Vagina (tissue), 2 donors: ENCODE results near the gene TAF3. TPM values are rescaled to one million over a fixed set of nuclear protein-coding genes. Genes with fewer than 3 reads are reported as not detected.

Experiments used
- DNase-seq, 2 donors: peaks; one replicate each; pipeline ENCODE4 v3.0.0-alpha.2; 2017; ENCODE audit errors: extremely low spot score in 2 of 2
- H3K27ac ChIP-seq: fragments of 200-600 bp; sonication (generic); one replicate; pipeline ENCODE4 v1.5.1; 2019
- H3K27me3 ChIP-seq: fragments of 200-600 bp; sonication (generic); one replicate; pipeline ENCODE4 v1.5.1; 2019
- H3K36me3 ChIP-seq, 2 donors: fragments of 200-600 bp; sonication (generic); one replicate each; pipeline ENCODE4 v1.5.1; 2017 to 2019
- H3K4me1 ChIP-seq: fragments of 200-600 bp; sonication (generic); one replicate; pipeline ENCODE4 v1.5.1; 2019
- H3K4me3 ChIP-seq, 2 donors: fragments of 200-600 bp; sonication (generic); 1 replicate in 1 of 2; 2 replicates in 1 of 2; pipeline ENCODE4 v1.5.1; 2016 to 2019
- H3K9me3 ChIP-seq: fragments of 200-600 bp; sonication (generic); one replicate; pipeline ENCODE4 v1.5.1; 2019
- CTCF ChIP-seq, 3 experiments: fragments of 450-650 bp in 2 of 3; fragments of 200-600 bp in 1 of 3; sonication (generic) in 1 of 3; IDR thresholded peaks; one replicate each; pipeline ENCODE4 v1.5.1; 2017 to 2019; ENCODE audit warnings: antibody characterized with exemption in 3 of 3, mild to moderate bottlenecking in 2 of 3, moderate library complexity in 2 of 3
- POLR2A ChIP-seq, 2 donors: fragments of 450-650 bp; IDR thresholded peaks; one replicate each; pipeline ENCODE4 v1.6.1; 2017; ENCODE audit warnings: antibody characterized with exemption in 2 of 2, mild to moderate bottlenecking in 2 of 2, moderate library complexity in 2 of 2
- POLR2AphosphoS5 ChIP-seq, 2 donors: sonication (generic); formaldehyde crosslinking; IDR thresholded peaks; one replicate each; pipeline ENCODE4 v1.9.0; 2017; ENCODE audit warnings: antibody characterized with exemption in 2 of 2, mild to moderate bottlenecking in 2 of 2, low read depth in 1 of 2; ENCODE audit not compliant: insufficient read depth in 1 of 2
- intact Hi-C: fragments of 100-400 bp; cut with DNase I; formaldehyde crosslinking; loops from one replicate; pipeline ENCODE4 v1.15.1; 2023
- total RNA-seq: library from RNA; depleted of rRNA; stranded (reverse); fragments of >200 nt; gene quantifications from one replicate; pipeline ENCODE4 v1.2.3, GENCODE V29; 2016

TAF3 gene
- total RNA-seq, 1 donor from 2014 or later = 9.8 TPM

DNA sequence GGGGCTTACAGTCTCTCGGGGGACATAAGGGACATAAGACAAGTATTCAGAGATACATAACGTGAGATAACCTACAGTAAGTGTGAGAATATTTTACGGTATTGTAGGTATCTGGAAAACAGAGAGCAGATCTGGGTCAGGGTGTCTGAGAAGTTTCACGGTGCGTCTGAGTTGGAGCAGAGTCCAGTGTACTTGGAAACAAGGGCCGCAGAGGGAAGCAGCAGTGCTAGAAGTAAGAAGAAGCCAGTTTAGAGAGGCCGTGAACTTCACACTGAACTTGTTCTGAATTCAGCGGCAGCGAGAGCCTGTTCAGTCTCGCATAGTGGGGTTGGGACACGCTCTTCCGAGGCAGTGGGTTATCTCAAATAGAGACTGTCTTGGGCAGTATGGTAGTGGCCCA lies 85.5 kb downstream of the TAF3 start:
- TF ChIP-seq CTCF (IDR thresholded peaks at IDR 0.05) (no peak), POLR2A (IDR thresholded peaks at IDR 0.05) (no peak), POLR2AphosphoS5 (IDR thresholded peaks at IDR 0.05; ENCODE audit: insufficient read depth in 1 of 2, low read depth in 1 of 2) (no peak)
- Histone ChIP-seq H3K9me3 (no peaks in the 10 kb centered on the region), H3K4me1 (no peaks in the 10 kb centered on the region), H3K27ac (no peak overlapping the region), H3K36me3 (no peaks in the 10 kb centered on the region), H3K4me3 (no peak overlapping the region), H3K27me3 (no peaks in the 10 kb centered on the region)
- DNase-seq = no peak
- intact Hi-C loops = no loop called here

GRCh38 chr10:7906128-7906527 lies 87.8 kb downstream of the TAF3 start:
- Histone ChIP-seq H3K4me1 (no peaks in the 10 kb centered on the region), H3K9me3 (no peaks in the 10 kb centered on the region), H3K4me3 (no peak overlapping the region), H3K27me3 (no peaks in the 10 kb centered on the region), H3K36me3 (no peaks in the 10 kb centered on the region), H3K27ac (no peak overlapping the region)
- no peak for TF ChIP-seq POLR2AphosphoS5 (IDR thresholded peaks at IDR 0.05; ENCODE audit: insufficient read depth in 1 of 2, low read depth in 1 of 2)
- TF ChIP-seq CTCF (IDR thresholded peaks at IDR 0.05) = no peak
- no peak for TF ChIP-seq POLR2A (IDR thresholded peaks at IDR 0.05)
- DNase-seq = no peak
- intact Hi-C loops = no loop called here

- TF ChIP-seq POLR2AphosphoS5 (IDR thresholded peaks at IDR 0.05; ENCODE audit: insufficient read depth in 1 of 2, low read depth in 1 of 2) = no peak
- Histone ChIP-seq H3K4me1 (no peaks in the 10 kb centered on the region), H3K36me3 (no peaks in the 10 kb centered on the region), H3K9me3 (no peaks in the 10 kb centered on the region), H3K4me3 (no peak overlapping the region), H3K27me3 (no peaks in the 10 kb centered on the region), H3K27ac (no peak overlapping the region)
- DNase-seq = no peak
- intact Hi-C loops = no loop called here
Observed at GRCh38 chr10:7908541-7909210, 90.4 kb downstream of the TAF3 start.

GRCh38 chr10:7913126-7913872 lies 95.0 kb downstream of the TAF3 start:
- Histone ChIP-seq H3K27ac (no peak overlapping the region), H3K4me1 (no peaks in the 10 kb centered on the region), H3K4me3 (no peak overlapping the region), H3K36me3 (no peaks in the 10 kb centered on the region), H3K9me3 (no peaks in the 10 kb centered on the region), H3K27me3 (no peaks in the 10 kb centered on the region)
- no peak for DNase-seq
- intact Hi-C loops = no loop called here
- TF ChIP-seq CTCF (IDR thresholded peaks at IDR 0.05) (no peak), POLR2A (IDR thresholded peaks at IDR 0.05) (no peak), POLR2AphosphoS5 (IDR thresholded peaks at IDR 0.05; ENCODE audit: insufficient read depth in 1 of 2, low read depth in 1 of 2) (no peak)

DNA sequence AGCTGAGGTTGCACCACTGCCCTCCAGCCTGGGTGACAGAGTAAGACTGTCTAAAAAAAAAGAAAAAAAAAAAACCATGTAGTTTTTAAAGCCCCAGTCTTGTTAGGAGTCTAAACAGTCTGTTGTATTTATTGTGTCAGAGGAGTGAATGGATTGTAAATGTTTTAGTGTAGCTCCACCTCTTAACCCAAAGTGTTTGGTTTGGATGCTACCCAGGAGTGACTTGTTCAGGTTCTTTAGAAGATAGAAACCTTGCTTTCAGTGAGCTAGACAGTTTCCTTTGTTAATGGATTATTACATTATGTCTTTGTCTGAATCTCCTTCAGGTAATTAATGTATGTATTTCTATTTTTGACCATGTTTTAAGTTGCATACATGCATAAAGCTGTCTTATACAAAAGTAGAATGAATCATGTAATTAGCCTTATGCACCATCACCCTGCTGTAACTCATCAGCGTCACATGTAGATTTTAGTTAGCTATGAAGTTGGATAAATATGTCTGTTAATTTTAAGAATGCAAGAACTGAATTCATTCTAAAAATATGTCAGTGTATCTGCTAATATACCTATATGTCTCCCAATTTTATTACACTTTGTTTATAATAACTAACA lies 97.7 kb downstream of the TAF3 start:
- Histone ChIP-seq H3K36me3 (no peaks in the 10 kb centered on the region), H3K9me3 (no peaks in the 10 kb centered on the region), H3K27ac (no peak overlapping the region), H3K4me3 (no peak overlapping the region), H3K27me3 (no peaks in the 10 kb centered on the region), H3K4me1 (peaks cover 6% of the 10 kb centered on the region)
- TF ChIP-seq POLR2A (IDR thresholded peaks at IDR 0.05) (no peak), CTCF (IDR thresholded peaks at IDR 0.05) (no peak), POLR2AphosphoS5 (IDR thresholded peaks at IDR 0.05; ENCODE audit: insufficient read depth in 1 of 2, low read depth in 1 of 2) (no peak)
- intact Hi-C loops = no loop called here
- no peak for DNase-seq
